KOPT-K1 (cell line): ENCODE measurements around the gene HLA-DOB.
"Not testable (repeated sequence)": the region's sequence is repeated elsewhere in the genome, so short reads cannot be mapped to it uniquely, and the experiment has no call there.

Experiments used
- H3K27ac ChIP-seq: fragments of 200-600 bp; sonication (generic); 2 replicates; pipeline ENCODE4 v1.5.1; 2016; ENCODE audit warnings: antibody characterized with exemption, mild to moderate bottlenecking, low read depth, low read length; ENCODE audit not compliant: poor library complexity, severe bottlenecking
- H3K36me3 ChIP-seq: fragments of 200-600 bp; sonication (generic); 2 replicates; pipeline ENCODE4 v1.5.1; 2017; ENCODE audit warnings: antibody characterized with exemption, mild to moderate bottlenecking, low read length, moderate library complexity; ENCODE audit not compliant: insufficient read depth
- H3K9me3 ChIP-seq: fragments of 200-600 bp; sonication (generic); 2 replicates; pipeline ENCODE4 v1.5.1; 2017; ENCODE audit warnings: antibody characterized with exemption, low read length, mild to moderate bottlenecking; ENCODE audit not compliant: insufficient read depth, poor library complexity, severe bottlenecking

HLA-DOB gene

DNA sequence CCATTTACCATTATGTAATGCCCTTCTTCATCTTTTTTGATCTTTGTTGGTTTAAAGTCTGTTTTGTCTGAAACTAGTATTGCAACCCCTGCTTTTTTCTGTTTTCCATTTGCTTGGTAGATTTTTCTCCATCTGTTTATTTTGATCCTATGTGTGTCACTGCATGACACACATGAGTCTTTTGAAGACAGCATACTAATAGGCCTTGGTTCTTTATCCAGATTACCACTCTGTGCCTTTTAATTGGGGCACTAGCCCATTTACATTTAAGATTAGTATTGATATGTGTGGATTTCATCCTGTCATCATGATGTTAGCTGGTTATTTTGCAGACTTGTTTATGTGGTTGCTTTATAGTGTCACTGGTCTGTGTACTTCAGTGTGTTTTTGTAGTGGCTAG, 11.4 kb downstream of the HLA-DOB start:
- H3K36me3 ChIP-seq, H3K9me3 ChIP-seq, H3K27ac ChIP-seq: not testable (repeated sequence)

DNA sequence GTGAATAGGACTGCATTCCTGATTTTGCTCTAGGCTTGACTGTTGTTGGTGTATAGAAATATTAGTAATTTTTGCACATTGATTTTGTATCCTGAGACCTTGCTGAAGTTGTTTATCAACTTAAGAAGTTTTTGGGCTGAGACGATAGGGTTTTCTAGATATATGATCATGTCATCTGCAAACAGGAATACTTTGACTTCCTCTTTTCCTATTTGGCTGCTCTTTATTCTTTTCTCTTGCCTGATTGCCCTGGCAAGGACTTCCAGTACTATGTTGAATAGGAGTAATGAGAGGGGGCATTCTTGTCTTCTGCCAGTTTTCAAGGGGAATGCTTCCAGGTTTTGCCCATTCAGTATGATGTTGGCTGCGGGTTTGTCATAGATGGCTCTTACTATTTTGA, 13.4 kb downstream of the HLA-DOB start:
- H3K27ac ChIP-seq, result no peak overlapping the region

GRCh38 chr6:32799740-32800139, 17.1 kb downstream of the HLA-DOB start:
- Histone ChIP-seq H3K27ac (no peak overlapping the region), H3K9me3 (peaks cover 3% of the 10 kb centered on the region), H3K36me3 (no peaks in the 10 kb centered on the region)

More for the DNA sequence above, 13.4 kb downstream of the HLA-DOB start:
- Histone ChIP-seq H3K36me3 (no peaks in the 10 kb centered on the region), H3K9me3 (peaks cover 3% of the 10 kb centered on the region)

GRCh38 chr6:32799168-32799567, 17.6 kb downstream of the HLA-DOB start:
- Histone ChIP-seq H3K9me3 (peaks cover 3% of the 10 kb centered on the region), H3K27ac (no peak overlapping the region)

GRCh38 chr6:32796848-32797776, 19.7 kb downstream of the HLA-DOB start:
- no peaks in the 10 kb centered on the region for H3K36me3 ChIP-seq
- H3K27ac ChIP-seq, result no peak overlapping the region
- H3K9me3 ChIP-seq, result peaks cover 3% of the 10 kb centered on the region

More at GRCh38 chr6:32799168-32799567, 17.6 kb downstream of the HLA-DOB start:
- H3K36me3 ChIP-seq, result no peaks in the 10 kb centered on the region

DNA sequence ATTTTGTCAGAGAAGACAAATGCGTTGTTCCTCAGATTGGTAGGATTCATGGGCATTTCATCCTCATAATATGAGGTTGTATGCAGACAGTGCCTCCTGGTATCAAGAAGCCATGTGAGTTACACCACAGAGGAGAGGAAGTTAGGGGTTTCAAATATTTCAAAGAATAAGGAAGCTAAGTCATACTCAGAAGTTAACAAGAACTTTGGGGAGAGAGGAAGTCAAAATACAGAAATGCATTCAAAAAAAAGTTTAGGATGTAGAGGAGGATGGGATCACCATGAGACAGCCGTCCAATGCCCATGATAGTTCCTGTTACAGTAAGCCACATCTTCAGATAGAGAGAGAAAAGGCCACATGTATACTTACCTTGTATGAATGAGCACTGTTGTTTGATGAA, 22.3 kb downstream of the HLA-DOB start:
- no peaks in the 10 kb centered on the region for H3K36me3 ChIP-seq
- H3K9me3 ChIP-seq, result no peaks in the 10 kb centered on the region
- no peak overlapping the region for H3K27ac ChIP-seq

DNA sequence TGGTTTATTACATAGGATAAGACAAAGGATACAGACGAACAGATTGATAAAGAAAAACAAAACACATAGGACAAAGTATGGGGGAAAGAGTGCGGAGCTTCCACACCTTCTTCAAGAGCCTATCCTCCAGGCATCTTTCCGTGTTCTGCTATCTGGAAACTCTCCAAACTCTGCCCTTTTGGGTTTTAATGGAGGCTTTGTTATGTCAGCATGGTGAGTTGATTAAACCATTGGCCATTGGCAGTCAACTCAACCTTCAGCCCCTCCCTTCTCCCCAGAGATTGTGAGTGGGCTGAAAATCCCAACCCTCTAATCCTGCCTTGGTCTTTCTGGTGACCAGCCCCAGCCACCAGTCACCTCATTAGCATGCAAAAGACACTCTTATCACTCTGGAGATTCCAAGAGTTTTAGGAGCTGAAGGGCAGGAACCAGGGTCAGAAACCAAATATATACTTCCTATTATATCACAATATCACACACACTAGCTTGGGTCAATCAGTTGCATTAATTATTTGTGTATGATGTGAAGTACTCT, 23.8 kb downstream of the HLA-DOB start:
- H3K27ac ChIP-seq, result no peak overlapping the region
- H3K9me3 ChIP-seq, result no peaks in the 10 kb centered on the region
- H3K36me3 ChIP-seq, result no peaks in the 10 kb centered on the region

GRCh38 chr6:32790306-32790705, 26.5 kb downstream of the HLA-DOB start:
- H3K9me3 ChIP-seq, result no peaks in the 10 kb centered on the region
- no peak overlapping the region for H3K27ac ChIP-seq
- H3K36me3 ChIP-seq, result no peaks in the 10 kb centered on the region

DNA sequence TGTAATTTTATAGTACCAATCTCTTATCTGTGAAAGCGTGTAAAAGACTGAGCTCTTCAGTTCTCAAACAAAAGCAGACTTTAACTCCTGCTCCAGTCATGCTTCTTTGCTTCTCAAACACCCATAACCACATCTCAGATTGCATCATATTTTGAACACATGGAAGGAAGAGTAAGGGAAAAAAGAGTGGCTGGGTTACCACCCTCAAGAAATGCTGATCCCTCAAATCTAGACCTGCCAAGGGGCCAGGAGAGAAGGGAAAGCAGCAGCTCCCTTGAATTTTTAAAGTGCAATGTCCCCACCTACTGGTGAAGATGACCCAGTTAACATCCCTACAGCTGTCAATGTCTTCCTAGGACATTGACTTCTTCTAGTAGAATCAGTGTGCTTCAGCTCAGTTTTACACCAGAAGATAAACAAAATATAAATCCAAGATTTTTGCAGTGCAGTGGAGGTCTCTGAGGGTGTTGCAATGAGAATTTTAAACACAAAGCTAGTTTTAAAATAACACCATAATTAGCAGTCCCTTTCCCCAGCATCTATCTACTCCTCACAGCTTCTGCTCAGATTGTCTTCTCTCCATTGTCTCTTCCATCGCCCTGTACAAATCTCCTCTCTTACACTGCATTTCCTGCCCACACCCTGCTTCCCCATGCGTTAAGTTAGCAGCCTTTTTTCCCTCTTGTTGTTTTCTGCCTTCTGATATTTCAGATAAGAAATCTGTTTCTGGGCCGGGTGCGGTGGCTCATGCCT, 30.8 kb downstream of the HLA-DOB start:
- Histone ChIP-seq H3K36me3 (no peaks in the 10 kb centered on the region), H3K27ac (no peak overlapping the region), H3K9me3 (peaks cover 5% of the 10 kb centered on the region)

- not testable (repeated sequence) for H3K27ac ChIP-seq, H3K36me3 ChIP-seq, H3K9me3 ChIP-seq
These were observed 33.9 kb downstream of the HLA-DOB start for GRCh38 chr6:32782923-32783322.

DNA sequence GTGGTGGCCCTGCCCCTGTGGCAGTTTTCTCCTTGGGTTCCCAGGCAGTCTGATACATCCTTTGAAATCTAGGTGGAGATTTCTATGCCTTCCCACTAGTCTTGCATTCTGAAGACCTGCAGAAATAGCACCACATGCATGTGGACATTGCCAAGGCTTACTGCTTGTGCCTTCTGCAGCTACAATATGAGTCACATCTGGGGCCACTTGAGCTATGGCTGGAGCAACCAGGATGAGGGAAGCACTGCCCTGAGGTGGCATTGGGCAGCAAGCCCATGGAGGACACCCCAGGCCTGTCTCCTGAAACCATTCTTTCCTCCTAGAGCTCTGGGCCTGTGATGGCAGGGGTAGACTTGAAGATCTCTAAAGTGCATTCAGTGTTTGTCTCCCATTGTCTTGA, 37.8 kb downstream of the HLA-DOB start:
- H3K27ac ChIP-seq, result no peak overlapping the region
- H3K36me3 ChIP-seq, result no peaks in the 10 kb centered on the region
- peaks cover 5% of the 10 kb centered on the region for H3K9me3 ChIP-seq

- Histone ChIP-seq H3K9me3 (no peaks in the 10 kb centered on the region), H3K27ac (no peak overlapping the region), H3K36me3 (no peaks in the 10 kb centered on the region)
These were observed 41.7 kb downstream of the HLA-DOB start for GRCh38 chr6:32775071-32775470.

GRCh38 chr6:32774426-32774825, 42.4 kb downstream of the HLA-DOB start:
- Histone ChIP-seq H3K27ac (no peak overlapping the region), H3K36me3 (no peaks in the 10 kb centered on the region), H3K9me3 (no peaks in the 10 kb centered on the region)

DNA sequence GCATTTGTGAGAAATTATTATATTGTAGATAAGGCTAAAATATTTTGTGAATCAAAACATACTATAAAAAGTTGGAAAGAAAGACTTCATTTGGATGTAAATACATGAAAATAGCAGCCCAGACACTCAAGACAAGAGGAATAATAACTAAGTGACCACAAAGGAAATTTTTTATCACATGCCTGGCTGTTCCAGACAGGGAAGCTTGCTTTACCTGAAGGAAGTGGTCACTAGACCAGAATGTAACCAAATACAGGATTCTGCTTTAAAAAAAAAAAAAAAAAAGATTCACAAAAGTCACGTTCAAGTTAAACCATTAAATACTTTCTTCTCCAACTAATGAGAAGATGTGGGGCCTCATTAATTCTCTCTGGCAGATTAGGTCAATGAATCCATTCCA, 44.1 kb downstream of the HLA-DOB start:
- H3K27ac ChIP-seq, result no peak overlapping the region
- H3K36me3 ChIP-seq, result no peaks in the 10 kb centered on the region
- H3K9me3 ChIP-seq, result no peaks in the 10 kb centered on the region

DNA sequence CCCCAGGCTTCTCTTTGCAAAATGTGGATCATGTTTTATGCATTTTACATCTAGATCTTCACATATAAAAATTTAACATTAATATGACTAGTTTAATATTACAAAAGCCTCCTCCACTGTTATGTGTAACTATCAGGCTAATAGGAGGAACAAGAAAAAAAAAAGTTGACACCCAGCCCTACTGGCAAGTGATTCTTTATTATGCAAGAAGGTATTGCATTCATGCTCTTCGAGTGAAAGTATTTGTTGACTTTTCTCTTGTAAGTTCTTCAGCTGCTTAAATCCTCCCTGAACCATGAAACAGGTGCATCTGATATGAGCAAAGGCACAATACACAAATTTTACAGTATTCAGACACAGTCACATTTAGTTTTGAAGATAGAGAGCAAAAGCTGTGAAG, 52.8 kb downstream of the HLA-DOB start:
- H3K36me3 ChIP-seq, result no peaks in the 10 kb centered on the region
- no peak overlapping the region for H3K27ac ChIP-seq
- no peaks in the 10 kb centered on the region for H3K9me3 ChIP-seq
